ENCODE results near the gene ZNF197. TPM values are rescaled to one million over a fixed set of nuclear protein-coding genes. Genes with fewer than 3 reads are reported as not detected.

ZNF197 gene
- total and polyA plus RNA-seq, 2 donors (not counting 1 experiment from before 2014, with no cell fraction given), result 4.4 to 16.9 TPM

GRCh38 chr3:44682182-44682896 lies 57.5 kb downstream of the ZNF197 start:
- Mint-ChIP-seq H3K9me3 (ENCODE audit: insufficient read depth) (peaks cover 18% of the 10 kb centered on the region), H3K27ac (no peak overlapping the region), H3K4me3 (no peak overlapping the region), H3K27me3 (peaks cover 2% of the 10 kb centered on the region), H3K4me1 (peaks cover 21% of the 10 kb centered on the region)
- Histone ChIP-seq H4K20me1 (ENCODE audit: control insufficient read depth, insufficient read depth, low read length, poor library complexity, severe bottlenecking) (no peaks in the 10 kb centered on the region), H3K9me3 (ENCODE audit: control extremely low read depth in 1 of 3, control insufficient read depth in 2 of 3, insufficient read depth in 1 of 3, low read length in 2 of 3) (peaks cover 0 to 12% (median 5%) of the 10 kb centered on the region in 3 donors), H2AFZ (ENCODE audit: insufficient read depth, low read depth, low read length, poor library complexity, severe bottlenecking) (no peak overlapping the region), H3K9ac (ENCODE audit: low read length) (no peak overlapping the region), H3K36me3 (replicated peaks in 1 of 2; ENCODE audit: control extremely low read depth in 1 of 2, control insufficient read depth in 1 of 2, extremely low read depth in 1 of 2, insufficient read depth in 2 of 2, low read length in 1 of 2) (peaks cover 0 to 3% of the 10 kb centered on the region in 2 experiments), H3K4me2 (replicated peaks; ENCODE audit: low read depth, low read length, poor library complexity, severe bottlenecking) (no peak overlapping the region), H3K4me3 (ENCODE audit: control extremely low read depth in 1 of 5, extremely low read depth in 1 of 5, insufficient read depth in 1 of 5, low read depth in 2 of 5, low read length in 4 of 5) (no peak overlapping the region), H3K27me3 (replicated peaks in 1 of 4; ENCODE audit: control extremely low read depth in 1 of 4, control insufficient read depth in 3 of 4, insufficient read depth in 4 of 4, low read length in 3 of 4) (no peaks in the 10 kb centered on the region), H3K79me2 (ENCODE audit: control insufficient read depth, insufficient read depth, low read length) (no peaks in the 10 kb centered on the region), H3K27ac (ENCODE audit: low read length in 2 of 2) (no peak overlapping the region), H3K4me1 (ENCODE audit: control insufficient read depth in 2 of 2, insufficient read depth in 2 of 2, low read length in 2 of 2) (peaks cover 11% of the 10 kb centered on the region in 2 donors)
- intact Hi-C loops (cut with micrococcal nuclease), result no loop called here
- TF ChIP-seq EZH2 (IDR thresholded peaks at IDR 0.05; ENCODE audit: borderline replicate concordance, insufficient read depth, low read depth, low read length, poor library complexity, severe bottlenecking), result no peak
- TF ChIP-seq, protein P1, sequence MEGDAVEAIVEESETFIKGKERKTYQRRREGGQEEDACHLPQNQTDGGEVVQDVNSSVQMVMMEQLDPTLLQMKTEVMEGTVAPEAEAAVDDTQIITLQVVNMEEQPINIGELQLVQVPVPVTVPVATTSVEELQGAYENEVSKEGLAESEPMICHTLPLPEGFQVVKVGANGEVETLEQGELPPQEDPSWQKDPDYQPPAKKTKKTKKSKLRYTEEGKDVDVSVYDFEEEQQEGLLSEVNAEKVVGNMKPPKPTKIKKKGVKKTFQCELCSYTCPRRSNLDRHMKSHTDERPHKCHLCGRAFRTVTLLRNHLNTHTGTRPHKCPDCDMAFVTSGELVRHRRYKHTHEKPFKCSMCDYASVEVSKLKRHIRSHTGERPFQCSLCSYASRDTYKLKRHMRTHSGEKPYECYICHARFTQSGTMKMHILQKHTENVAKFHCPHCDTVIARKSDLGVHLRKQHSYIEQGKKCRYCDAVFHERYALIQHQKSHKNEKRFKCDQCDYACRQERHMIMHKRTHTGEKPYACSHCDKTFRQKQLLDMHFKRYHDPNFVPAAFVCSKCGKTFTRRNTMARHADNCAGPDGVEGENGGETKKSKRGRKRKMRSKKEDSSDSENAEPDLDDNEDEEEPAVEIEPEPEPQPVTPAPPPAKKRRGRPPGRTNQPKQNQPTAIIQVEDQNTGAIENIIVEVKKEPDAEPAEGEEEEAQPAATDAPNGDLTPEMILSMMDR (IDR thresholded peaks at IDR 0.05), result no peak
- ChIA-PET CTCF (no interaction called here), POLR2A (no interaction called here)
- WGBS (ENCODE audit: insufficient coverage), result no CpG with 5 or more reads among the region's 2 CpGs
- DNase-seq (no peak), ATAC-seq (ENCODE audit: low read depth) (no peak)
